MM.1S (cell line): ENCODE results near the gene HTRA3.

Experiments used
- DNase-seq: peaks from one replicate; pipeline ENCODE4 v3.0.0-alpha.2; 2015
- H2AFZ ChIP-seq: fragments of 300-600 bp; sonication (generic); 2 replicates; pipeline ENCODE4 v1.6.0; 2016; ENCODE audit warnings: antibody characterized with exemption, low read length
- H3F3A ChIP-seq: fragments of 300-600 bp; sonication (generic); 2 replicates; pipeline ENCODE4 v1.6.1; 2016; ENCODE audit warnings: mild to moderate bottlenecking, antibody characterized with exemption, low read length, moderate library complexity, mixed read lengths; ENCODE audit not compliant: insufficient read depth
- H3K27ac ChIP-seq: fragments of 300-600 bp; sonication (generic); 2 replicates; pipeline ENCODE4 v1.5.1; 2016; ENCODE audit warnings: mild to moderate bottlenecking, low read length
- H3K27me3 ChIP-seq: fragments of 300-600 bp; sonication (generic); replicated peaks from 2 replicates; pipeline ENCODE4 v1.6.0; 2016; ENCODE audit warnings: low read length; ENCODE audit not compliant: insufficient read depth
- H3K36me3 ChIP-seq: fragments of 300-600 bp; sonication (generic); replicated peaks from 2 replicates; pipeline ENCODE4 v1.6.1; 2016; ENCODE audit warnings: mild to moderate bottlenecking, low read length, mixed read lengths; ENCODE audit not compliant: insufficient read depth
- H3K4me1 ChIP-seq: fragments of 300-600 bp; sonication (generic); 2 replicates; pipeline ENCODE4 v1.6.1; 2016; ENCODE audit warnings: low read length, mixed read lengths
- H3K4me2 ChIP-seq: fragments of 300-600 bp; sonication (generic); 2 replicates; pipeline ENCODE4 v1.6.0; 2016; ENCODE audit warnings: low read depth, low read length
- H3K4me3 ChIP-seq: fragments of 300-600 bp; sonication (generic); 2 replicates; pipeline ENCODE4 v1.5.1; 2016; ENCODE audit warnings: low read length, mixed read lengths
- H3K79me2 ChIP-seq: fragments of 300-600 bp; sonication (generic); 2 replicates; pipeline ENCODE4 v1.6.1; 2016; ENCODE audit warnings: mixed run types, low read length, mixed read lengths
- H3K9ac ChIP-seq: fragments of 300-600 bp; sonication (generic); 2 replicates; pipeline ENCODE4 v1.6.1; 2016; ENCODE audit warnings: low read length, mixed read lengths
- H3K9me2 ChIP-seq: fragments of 300-600 bp; sonication (generic); replicated peaks from 2 replicates; pipeline ENCODE4 v1.6.1; 2016; ENCODE audit warnings: mild to moderate bottlenecking, low read length, mixed read lengths; ENCODE audit not compliant: insufficient read depth
- H3K9me3 ChIP-seq: fragments of 300-600 bp; sonication (generic); replicated peaks from 2 replicates; pipeline ENCODE4 v1.6.1; 2016; ENCODE audit warnings: mild to moderate bottlenecking, low read length, mixed read lengths; ENCODE audit not compliant: insufficient read depth
- H4K20me1 ChIP-seq: fragments of 300-600 bp; sonication (generic); 2 replicates; pipeline ENCODE4 v1.6.1; 2016; ENCODE audit warnings: mild to moderate bottlenecking, low read length, moderate library complexity, mixed read lengths; ENCODE audit not compliant: insufficient read depth
- CTCF ChIP-seq: fragments of 300-600 bp; sonication (generic); IDR thresholded peaks from 2 replicates; pipeline ENCODE4 v1.5.1; 2016; ENCODE audit warnings: antibody characterized with exemption, low read length, mixed read lengths
- EZH2 ChIP-seq: fragments of 300-600 bp; sonication (generic); optimal IDR thresholded peaks from 2 replicates; pipeline ENCODE3; 2017; ENCODE audit warnings: low read depth, mild to moderate bottlenecking, antibody characterized with exemption, low read length, mixed read lengths
- EZH2phosphoT487 ChIP-seq: fragments of 300-600 bp; sonication (generic); IDR thresholded peaks from 2 replicates; pipeline ENCODE4 v1.6.1; 2018; ENCODE audit warnings: antibody characterized with exemption, low read length

HTRA3 gene

GRCh38 chr4:8312069-8312445 lies 42.5 kb downstream of the HTRA3 start:
- no peak overlapping the region for H3K4me3 ChIP-seq
- H3K27ac ChIP-seq = no peak overlapping the region

DNA sequence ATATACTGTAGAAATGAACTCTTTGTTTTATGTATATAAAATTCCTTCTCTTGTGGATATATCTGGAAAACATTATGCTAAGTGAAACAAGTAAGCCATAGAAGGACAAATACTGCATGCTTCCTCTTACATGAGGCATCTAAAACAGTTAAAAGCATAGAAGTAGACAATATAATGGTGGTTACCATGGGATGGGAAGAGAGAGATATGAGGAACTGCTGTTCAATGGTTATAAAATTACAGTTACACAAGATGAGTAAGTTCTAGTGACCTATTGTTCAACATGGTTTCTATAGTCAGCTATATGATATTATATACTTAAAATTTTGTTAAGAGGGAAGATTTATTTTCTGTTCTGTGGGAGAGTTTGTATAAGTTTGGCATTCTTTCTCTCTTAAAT lies 43.4 kb downstream of the HTRA3 start:
- H2AFZ ChIP-seq = no peak overlapping the region
- no peaks in the 10 kb centered on the region for H3K79me2 ChIP-seq
- H3K4me2 ChIP-seq = no peak overlapping the region

More at GRCh38 chr4:8312069-8312445, 42.5 kb downstream of the HTRA3 start:
- Histone ChIP-seq H3F3A (no peaks in the 10 kb centered on the region), H4K20me1 (no peaks in the 10 kb centered on the region), H3K27me3 (peaks cover 92% of the 10 kb centered on the region), H2AFZ (no peak overlapping the region), H3K9me2 (no peaks in the 10 kb centered on the region), H3K4me2 (no peak overlapping the region), H3K9me3 (no peaks in the 10 kb centered on the region), H3K36me3 (no peaks in the 10 kb centered on the region), H3K79me2 (no peaks in the 10 kb centered on the region), H3K9ac (no peak overlapping the region), H3K4me1 (no peaks in the 10 kb centered on the region)
- no peak for DNase-seq
- TF ChIP-seq CTCF = no peak

GRCh38 chr4:8314691-8315255 lies 45.2 kb downstream of the HTRA3 start:
- no peak overlapping the region for H3K9ac ChIP-seq

More for the DNA sequence above, 43.4 kb downstream of the HTRA3 start:
- no peak for DNase-seq
- Histone ChIP-seq H3K9me3 (no peaks in the 10 kb centered on the region), H3K36me3 (no peaks in the 10 kb centered on the region), H3F3A (no peaks in the 10 kb centered on the region), H3K9ac (no peak overlapping the region), H3K9me2 (no peaks in the 10 kb centered on the region), H3K27me3 (peaks cover 91% of the 10 kb centered on the region), H4K20me1 (no peaks in the 10 kb centered on the region), H3K4me1 (no peaks in the 10 kb centered on the region), H3K27ac (no peak overlapping the region), H3K4me3 (no peak overlapping the region)
- TF ChIP-seq EZH2 (no peak), CTCF (no peak)

More at GRCh38 chr4:8314691-8315255, 45.2 kb downstream of the HTRA3 start:
- no peaks in the 10 kb centered on the region for H4K20me1 ChIP-seq
- H3K9me2 ChIP-seq = no peaks in the 10 kb centered on the region
- H3K4me1 ChIP-seq = no peaks in the 10 kb centered on the region
- H3K4me2 ChIP-seq = no peak overlapping the region
- H3K4me3 ChIP-seq = no peak overlapping the region
- no peak overlapping the region for H2AFZ ChIP-seq
- H3K27me3 ChIP-seq = peaks cover 91% of the 10 kb centered on the region
- H3K36me3 ChIP-seq = no peaks in the 10 kb centered on the region
- DNase-seq = no peak
- H3K79me2 ChIP-seq = no peaks in the 10 kb centered on the region
- TF ChIP-seq EZH2phosphoT487 (no peak), EZH2 (no peak), CTCF (no peak)
- H3F3A ChIP-seq = no peaks in the 10 kb centered on the region
- H3K9me3 ChIP-seq = no peaks in the 10 kb centered on the region
- no peak overlapping the region for H3K27ac ChIP-seq
